Caki2 (cell line): ENCODE data around the gene PDGFC. TPM values are rescaled to one million over a fixed set of nuclear protein-coding genes. Genes with fewer than 3 reads are reported as not detected.
A peak's percentile ranks its signal among the peaks of the same experiment; 100 is the strongest.

Experiments used
- DNase-seq: peaks from one replicate; pipeline ENCODE4 v3.0.0-alpha.2; 2015; ENCODE audit warnings: low read depth
- in situ Hi-C: cut with HindIII; loops from 2 replicates; pipeline ENCODE4 v1.10.0; 2016; ENCODE audit warnings: low sequenced_read_pairs, low pct_unique_long_range_greater_than_20kb, mixed read lengths
- total RNA-seq: library from RNA; depleted of rRNA; stranded (reverse); fragments of >200 nt; shearing (Covaris generic); gene quantifications from 2 replicates; pipeline ENCODE4 v1.2.3, GENCODE V29; 2014; ENCODE audit warnings: low replicate concordance; rRNA removed

PDGFC gene
- total RNA-seq, 1 experiment from 2014 or later = 120 TPM

DNA sequence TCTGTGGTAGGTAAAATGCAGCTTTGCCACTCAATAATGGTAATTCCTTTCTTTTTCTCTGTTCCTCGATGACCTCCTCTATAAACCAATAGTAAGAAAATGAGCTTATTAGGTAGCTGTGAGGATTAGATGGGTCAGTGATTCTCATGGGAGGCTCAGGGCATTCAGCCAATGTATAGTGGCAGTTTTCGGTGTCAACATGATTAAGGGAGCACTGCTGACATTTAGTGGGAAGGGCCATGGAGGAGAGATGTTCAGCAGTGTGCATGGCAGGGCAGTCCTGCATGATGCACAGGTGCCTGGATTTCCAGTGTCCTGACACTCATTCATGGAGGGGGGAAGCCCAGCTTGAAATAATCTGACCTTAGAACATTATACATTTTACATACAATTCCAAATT lies 232.8 kb downstream of the PDGFC start:
- DNase-seq = no peak
- in situ Hi-C loops = no loop called here

DNA sequence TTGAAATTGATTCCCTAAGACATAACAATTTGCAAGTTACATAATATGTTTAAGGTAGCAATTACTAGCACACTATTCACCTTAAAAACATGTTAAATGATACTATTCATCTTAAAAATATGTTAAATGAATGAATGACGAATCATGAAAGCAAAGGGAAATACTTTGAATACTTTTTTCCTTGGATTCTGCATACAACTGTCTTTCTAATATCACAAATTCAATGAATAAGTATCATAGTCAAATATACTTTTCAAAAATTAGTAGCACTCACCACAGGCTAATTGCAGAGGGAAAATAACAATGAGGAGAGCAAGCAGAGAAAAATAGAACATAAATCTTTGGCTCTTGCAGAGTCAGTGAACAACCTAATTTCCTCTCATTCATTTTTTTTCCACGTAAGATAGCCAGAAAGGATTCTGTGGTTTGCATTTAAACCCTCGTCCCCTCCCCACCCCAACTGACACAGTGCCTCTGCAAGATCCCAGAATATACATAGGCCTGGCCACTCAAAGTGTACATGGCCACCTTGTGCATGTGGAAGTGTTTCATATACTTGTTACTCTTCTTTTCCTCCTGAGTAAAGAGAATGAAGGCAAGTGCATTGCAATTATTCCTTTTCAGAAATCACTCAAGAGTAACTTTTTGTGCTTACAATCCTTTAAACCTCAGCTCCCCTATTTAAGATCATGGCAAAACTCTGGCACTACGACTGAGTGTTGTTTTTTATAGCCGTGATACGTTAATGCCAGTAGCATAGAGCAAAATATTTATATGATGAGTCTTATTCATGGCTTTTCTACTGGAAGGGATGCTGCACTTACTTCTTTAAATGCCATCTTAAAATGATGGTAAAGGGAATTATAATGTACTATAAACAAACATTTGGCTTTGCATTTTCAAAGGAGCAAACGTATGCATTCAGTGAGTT lies 236.4 kb downstream of the PDGFC start:
- no peak for DNase-seq
- in situ Hi-C loops = no loop called here

DNA sequence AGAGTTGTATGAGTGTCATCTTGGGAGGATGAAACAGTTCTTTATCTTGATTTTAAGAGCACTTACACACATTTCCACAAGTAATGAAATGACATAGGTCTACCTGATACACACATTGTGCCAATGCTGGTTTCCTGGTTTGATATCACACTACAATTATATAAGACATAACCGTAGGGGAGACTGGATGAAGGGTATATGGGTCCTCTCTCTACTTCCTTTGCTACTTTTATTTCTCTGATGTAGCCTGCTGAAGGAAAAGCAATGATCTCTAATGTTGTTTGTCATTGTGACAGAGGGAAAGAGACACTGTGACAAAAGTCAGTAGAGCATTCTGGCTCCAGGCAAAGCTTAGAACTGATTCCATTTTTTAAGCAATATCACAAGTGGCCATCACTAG lies 238.0 kb downstream of the PDGFC start:
- DNase-seq = no peak
- in situ Hi-C loops = no loop called here

DNA sequence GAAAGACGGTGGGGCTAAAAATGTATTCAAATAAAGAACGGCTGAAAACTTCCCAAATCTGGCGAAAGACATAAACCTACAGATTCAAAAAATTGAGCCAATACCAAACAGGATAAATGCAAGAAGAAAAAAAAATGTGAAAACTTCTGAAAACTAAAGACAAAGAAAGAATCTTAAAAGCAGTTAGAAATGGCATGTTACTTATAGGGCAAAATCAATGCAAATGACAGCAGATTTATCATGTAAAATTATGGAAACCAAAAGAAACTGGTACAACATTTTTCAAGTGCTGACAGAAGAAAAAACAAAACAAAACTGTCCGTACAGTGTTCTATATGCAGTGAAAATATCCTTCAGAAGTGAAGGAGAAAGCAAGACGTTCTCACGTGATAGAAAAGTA lies 239.0 kb downstream of the PDGFC start:
- DNase-seq = peak; percentile 16
- in situ Hi-C loops = no loop called here

DNA sequence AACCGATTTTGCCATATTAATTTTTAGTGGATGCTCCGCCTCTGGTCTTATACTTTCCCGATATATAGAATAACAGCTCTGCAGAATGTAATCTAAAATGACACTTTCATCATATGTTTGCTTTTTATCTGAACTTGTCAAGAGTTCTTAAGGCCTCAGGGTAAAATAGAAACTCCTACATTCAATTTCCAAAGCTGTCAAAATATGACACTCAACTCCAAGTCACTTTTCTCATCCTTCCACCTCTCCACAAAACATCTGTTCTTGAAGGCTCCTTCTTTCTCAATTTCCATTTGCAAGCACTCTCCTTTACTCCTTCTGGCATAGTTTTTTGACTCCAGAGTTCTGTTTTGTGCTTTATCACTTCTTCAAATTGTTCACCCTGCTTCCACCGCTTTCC lies 242.2 kb downstream of the PDGFC start:
- no peak for DNase-seq
- in situ Hi-C loops = no loop called here

DNA sequence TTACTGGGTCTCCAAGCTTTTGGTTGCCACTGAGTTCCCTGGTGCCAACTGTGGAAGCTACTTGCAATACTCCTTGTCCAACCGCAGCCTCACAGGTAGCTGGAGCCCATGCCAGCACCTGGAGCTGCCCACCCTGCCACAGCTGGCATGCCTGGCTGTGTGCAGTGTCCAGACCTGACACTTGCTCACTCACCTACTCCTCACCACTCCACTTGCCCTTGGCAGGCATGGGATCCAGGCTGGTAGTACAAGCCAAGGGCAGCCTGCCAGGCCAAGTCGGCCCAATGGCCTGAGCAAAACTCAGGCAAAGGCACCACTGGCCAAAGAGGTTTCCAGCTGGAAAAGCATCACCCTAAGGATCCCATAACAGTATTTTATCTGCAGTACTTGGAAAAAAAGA lies 246.3 kb downstream of the PDGFC start:
- in situ Hi-C loops = no loop called here
- no peak for DNase-seq

DNA sequence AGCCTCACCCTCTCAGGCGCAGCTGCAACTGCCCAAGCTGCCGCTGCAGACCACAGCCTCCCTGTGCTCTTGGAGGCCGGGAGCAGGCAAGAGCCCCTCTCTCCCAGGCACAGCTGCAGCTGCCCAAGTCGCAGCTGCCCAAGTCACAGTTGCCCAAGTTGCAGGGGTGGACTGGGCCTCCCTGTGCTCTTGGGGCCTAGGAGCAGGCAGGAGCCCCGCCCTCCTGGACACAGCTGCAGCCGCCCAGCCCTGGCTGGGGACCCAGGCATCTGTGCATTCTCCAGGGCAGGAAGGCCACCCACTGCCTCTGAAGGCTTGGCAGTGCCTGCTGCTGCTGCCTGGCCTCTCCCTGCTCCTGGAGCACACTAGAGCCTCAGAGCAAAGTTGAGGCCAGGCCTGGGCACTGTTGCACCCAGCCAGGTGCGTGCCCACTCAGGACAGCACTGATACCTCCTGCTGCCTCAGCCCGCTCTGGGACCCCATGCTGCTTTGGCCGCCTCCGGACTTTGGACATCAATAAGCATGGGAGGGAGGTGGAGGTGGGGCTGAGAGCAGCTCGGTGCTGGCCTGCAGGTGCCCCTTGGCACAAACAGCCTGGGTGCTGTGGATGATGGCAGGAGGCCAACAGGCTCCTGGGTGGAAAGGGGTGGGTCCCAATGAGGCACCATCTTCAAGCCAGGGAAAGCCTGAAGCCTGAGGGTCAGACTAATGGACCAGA lies 247.5 kb downstream of the PDGFC start:
- in situ Hi-C loops = no loop called here
- DNase-seq = no peak

DNA sequence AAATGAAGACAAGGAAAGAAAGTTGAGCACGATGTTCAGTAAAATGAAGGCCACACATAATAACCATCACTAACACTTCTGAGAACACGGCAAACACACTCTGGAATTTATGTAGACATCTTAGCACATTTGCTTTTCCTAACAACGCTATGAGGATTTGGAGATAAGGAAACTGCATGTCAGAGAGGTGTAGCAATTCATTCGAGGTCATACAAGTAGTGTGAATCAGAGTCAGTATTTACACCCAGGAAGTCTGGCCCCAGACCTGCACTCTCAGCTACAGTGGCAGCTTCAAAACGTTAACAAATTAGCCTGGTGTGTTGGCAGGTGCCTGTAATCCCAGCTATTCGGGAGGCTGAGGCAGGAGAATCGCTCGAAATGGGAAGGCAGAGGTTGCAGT lies 253.4 kb downstream of the PDGFC start:
- in situ Hi-C loops = no loop called here
- DNase-seq = no peak

DNA sequence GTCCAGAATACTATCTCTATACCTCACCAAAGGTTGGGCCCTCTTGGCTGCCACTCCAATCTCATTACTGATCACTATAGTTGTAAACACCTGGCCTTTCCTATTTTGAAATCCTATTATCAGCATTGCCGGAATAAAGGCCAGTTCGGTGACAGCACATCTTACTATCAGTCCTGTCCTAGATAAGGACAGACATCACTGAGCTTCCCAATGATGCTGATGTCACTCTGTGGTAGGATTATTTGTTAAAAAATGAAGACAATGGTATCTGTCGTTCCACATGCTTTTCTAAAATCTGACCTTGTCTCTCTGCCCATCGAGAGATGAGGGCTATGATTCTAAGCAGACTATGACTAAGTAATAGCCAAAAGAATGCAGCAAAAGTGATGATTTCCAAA lies 260.4 kb downstream of the PDGFC start:
- in situ Hi-C loops = no loop called here
- no peak for DNase-seq

Other genes starting within 250 kb of the PDGFC start
- gene GLRB, start 104.4 kb upstream of the PDGFC start, total RNA-seq = not detected in 2 replicates
- not detected in 2 replicates for gene GRIA2, start 248.9 kb upstream of the PDGFC start, total RNA-seq